RWPE2 (cell line): ENCODE results near the gene UBE2H.

Source experiments
- ATAC-seq: fragments of 200-7000 bp; cut with Tn5 transposase; 3 replicates; pipeline ENCODE4 v1.9.1; 2021; ENCODE audit warnings: low read depth
- DNase-seq: peaks from one replicate; pipeline ENCODE4 v3.0.0-alpha.2; 2020; ENCODE audit warnings: low spot score
- H3K27ac ChIP-seq: fragments of 450-650 bp; 2 replicates; pipeline ENCODE4 v1.5.1; 2017; ENCODE audit warnings: mild to moderate bottlenecking; ENCODE audit not compliant: poor library complexity, severe bottlenecking
- H3K27me3 ChIP-seq: fragments of 250-450 bp; sonication (Bioruptor Pico); 2 replicates; pipeline ENCODE4 v1.5.1; 2021; ENCODE audit warnings: mild to moderate bottlenecking, moderate library complexity; ENCODE audit not compliant: insufficient read depth, poor library complexity, severe bottlenecking
- H3K36me3 ChIP-seq: fragments of 250-450 bp; sonication (Bioruptor Pico); 2 replicates; pipeline ENCODE4 v1.5.1; 2020; ENCODE audit warnings: low read depth, mild to moderate bottlenecking, moderate library complexity
- H3K4me1 ChIP-seq: fragments of 250-450 bp; sonication (Bioruptor Pico); 2 replicates; pipeline ENCODE4 v1.5.1; 2021; ENCODE audit warnings: mild to moderate bottlenecking, moderate library complexity; ENCODE audit not compliant: insufficient read depth, poor library complexity, severe bottlenecking
- H3K4me3 ChIP-seq: fragments of 250-450 bp; sonication (Bioruptor Pico); 2 replicates; pipeline ENCODE4 v1.5.1; 2021; ENCODE audit warnings: mild to moderate bottlenecking, moderate library complexity; ENCODE audit not compliant: severe bottlenecking
- H3K9me3 ChIP-seq: fragments of 250-450 bp; sonication (Bioruptor Pico); 2 replicates; pipeline ENCODE4 v1.5.1; 2021; ENCODE audit warnings: mild to moderate bottlenecking, moderate library complexity; ENCODE audit not compliant: severe bottlenecking
- TF ChIP-seq, protein P1 (sequence below): fragments of 450-650 bp; IDR thresholded peaks from one replicate; pipeline ENCODE4 v1.5.1; 2017; ENCODE audit warnings: mild to moderate bottlenecking, moderate library complexity; ENCODE audit not compliant: poor library complexity, severe bottlenecking

UBE2H gene

GRCh38 chr7:129804890-129805719 is 147.7 kb downstream of the UBE2H start:
- Histone ChIP-seq H3K9me3 (no peaks in the 10 kb centered on the region), H3K27me3 (no peaks in the 10 kb centered on the region), H3K4me3 (no peak overlapping the region), H3K4me1 (no peaks in the 10 kb centered on the region), H3K27ac (no peak overlapping the region), H3K36me3 (no peaks in the 10 kb centered on the region)
- ATAC-seq (no peak; the same call in 2 of the 3 replicates), DNase-seq (no peak)
- TF ChIP-seq, protein P1, sequence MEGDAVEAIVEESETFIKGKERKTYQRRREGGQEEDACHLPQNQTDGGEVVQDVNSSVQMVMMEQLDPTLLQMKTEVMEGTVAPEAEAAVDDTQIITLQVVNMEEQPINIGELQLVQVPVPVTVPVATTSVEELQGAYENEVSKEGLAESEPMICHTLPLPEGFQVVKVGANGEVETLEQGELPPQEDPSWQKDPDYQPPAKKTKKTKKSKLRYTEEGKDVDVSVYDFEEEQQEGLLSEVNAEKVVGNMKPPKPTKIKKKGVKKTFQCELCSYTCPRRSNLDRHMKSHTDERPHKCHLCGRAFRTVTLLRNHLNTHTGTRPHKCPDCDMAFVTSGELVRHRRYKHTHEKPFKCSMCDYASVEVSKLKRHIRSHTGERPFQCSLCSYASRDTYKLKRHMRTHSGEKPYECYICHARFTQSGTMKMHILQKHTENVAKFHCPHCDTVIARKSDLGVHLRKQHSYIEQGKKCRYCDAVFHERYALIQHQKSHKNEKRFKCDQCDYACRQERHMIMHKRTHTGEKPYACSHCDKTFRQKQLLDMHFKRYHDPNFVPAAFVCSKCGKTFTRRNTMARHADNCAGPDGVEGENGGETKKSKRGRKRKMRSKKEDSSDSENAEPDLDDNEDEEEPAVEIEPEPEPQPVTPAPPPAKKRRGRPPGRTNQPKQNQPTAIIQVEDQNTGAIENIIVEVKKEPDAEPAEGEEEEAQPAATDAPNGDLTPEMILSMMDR: no peak

DNA sequence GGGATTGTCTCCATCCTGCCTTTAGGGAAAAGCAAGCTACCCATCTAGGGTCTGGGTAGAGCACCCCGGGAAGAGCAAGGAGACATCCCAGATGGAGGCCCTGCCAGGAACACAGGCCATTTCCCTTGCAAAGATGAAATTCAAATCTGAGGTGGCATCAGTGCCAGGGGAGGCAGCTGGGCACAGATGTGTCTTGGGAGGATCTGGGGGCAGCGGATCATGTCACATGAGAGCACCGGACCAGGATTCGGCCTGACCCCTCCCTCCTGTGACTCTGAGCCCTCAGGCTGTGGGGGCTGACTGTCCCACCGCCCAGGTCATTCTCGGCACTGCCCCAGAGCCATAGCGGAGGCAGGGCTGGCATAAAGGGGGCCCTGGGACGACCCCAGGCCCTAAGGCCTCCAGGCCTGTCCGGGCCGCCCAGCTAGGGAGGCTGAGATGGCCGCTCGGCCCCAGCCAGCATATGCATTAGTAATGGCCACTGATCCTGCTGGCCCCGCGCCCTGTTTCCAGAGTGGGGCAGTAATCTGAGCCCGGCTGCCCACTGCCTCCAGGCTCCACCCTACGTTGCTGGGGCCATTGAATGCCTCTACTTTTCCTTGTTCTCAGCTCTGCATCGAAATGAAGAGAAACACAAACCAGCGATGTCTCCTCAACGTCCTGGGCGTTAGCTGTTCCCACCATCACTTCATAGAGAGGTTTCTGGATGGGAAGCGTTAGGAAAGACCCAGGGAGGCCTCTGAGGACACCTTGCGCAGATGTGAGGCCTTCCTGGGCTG is 148.5 kb downstream of the UBE2H start:
- H3K27ac ChIP-seq: no peak overlapping the region
- H3K4me1 ChIP-seq: no peaks in the 10 kb centered on the region
- no peaks in the 10 kb centered on the region for H3K9me3 ChIP-seq
- DNase-seq: no peak
- no peak overlapping the region for H3K4me3 ChIP-seq
- ATAC-seq: no peak
- H3K36me3 ChIP-seq: no peaks in the 10 kb centered on the region
- no peaks in the 10 kb centered on the region for H3K27me3 ChIP-seq
- TF ChIP-seq, protein P1: no peak

- ATAC-seq: no peak
- Histone ChIP-seq H3K9me3 (no peaks in the 10 kb centered on the region), H3K27me3 (no peaks in the 10 kb centered on the region), H3K4me3 (no peak overlapping the region), H3K27ac (no peak overlapping the region), H3K36me3 (no peaks in the 10 kb centered on the region), H3K4me1 (no peaks in the 10 kb centered on the region)
- no peak for DNase-seq
- TF ChIP-seq, protein P1: no peak
These were observed 149.1 kb downstream of the UBE2H start for GRCh38 chr7:129803546-129804081.

GRCh38 chr7:129801882-129802281 is 150.9 kb downstream of the UBE2H start:
- DNase-seq: no peak
- ATAC-seq: no peak
- Histone ChIP-seq H3K27me3 (no peaks in the 10 kb centered on the region), H3K4me3 (no peak overlapping the region), H3K27ac (no peak overlapping the region), H3K9me3 (no peaks in the 10 kb centered on the region), H3K36me3 (no peaks in the 10 kb centered on the region), H3K4me1 (no peaks in the 10 kb centered on the region)
- TF ChIP-seq, protein P1: no peak
